Activated gamma-delta T cell treated with anti-CD3 and anti-CD28 coated beads, Interleukin-2, amount 50 U/mL, for 16 hours (primary cell): ENCODE measurements around the gene CFAP43.

ENCODE experiments used
- DNase-seq: peaks from one replicate; pipeline ENCODE4 v3.0.0-alpha.2; 2020; ENCODE audit warnings: low read depth

CFAP43 gene

DNA sequence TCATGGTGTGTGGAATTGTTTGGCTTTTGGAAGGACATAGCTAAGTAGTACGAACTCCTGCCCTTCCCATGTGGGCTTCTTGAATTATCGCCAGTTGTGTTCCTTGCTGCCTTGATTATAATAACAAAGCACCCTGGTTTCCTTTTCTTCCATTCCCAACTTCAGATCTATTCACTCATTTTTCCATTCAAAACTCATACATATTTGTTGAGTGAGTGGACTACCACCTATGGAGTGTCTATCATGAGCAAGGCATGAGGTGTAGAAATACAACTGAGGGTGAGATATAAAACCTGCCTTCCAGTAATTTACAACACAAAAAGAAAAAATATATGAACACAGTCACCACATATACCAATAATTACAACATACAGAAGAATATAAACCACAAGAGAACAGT is 141.6 kb downstream of the CFAP43 start:
- no peak for DNase-seq

DNA sequence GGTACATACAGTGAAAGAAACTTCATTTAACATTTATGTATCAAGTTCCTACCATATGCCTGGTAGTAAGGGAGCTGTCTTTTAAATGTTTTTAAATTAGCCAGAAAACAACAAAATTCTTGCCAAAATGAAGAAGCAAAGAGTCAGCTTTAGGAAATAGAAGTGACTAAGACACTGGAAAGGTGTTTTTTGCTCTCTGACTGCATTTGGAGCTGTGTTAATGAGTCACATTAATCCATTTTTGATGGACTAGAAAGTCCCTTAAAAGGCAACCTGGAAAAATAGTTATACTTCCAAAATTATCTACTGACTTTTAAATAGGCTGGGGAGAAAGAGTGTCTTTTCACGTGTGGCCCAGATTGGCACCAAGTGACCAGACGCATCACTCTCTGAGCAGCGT is 142.5 kb downstream of the CFAP43 start:
- DNase-seq = no peak

DNA sequence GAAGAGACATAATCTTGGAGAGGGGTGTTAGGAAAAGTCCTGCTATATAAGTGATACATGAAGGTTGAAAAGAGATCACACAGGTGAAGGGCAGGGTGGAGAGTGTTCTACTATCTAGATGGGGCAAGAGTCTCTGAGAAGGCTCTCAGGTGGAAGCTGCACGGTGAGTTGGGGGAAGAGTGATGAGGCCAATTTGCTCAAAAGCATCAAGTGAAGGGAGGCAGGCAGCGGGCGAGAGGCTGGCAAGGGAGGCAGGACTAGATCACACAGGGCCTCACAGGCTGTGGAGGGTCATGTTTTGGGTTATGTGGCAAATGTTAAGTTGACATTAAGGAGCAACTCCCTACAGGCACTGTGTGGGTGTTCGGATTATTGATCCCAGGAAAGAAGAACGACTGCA is 143.9 kb downstream of the CFAP43 start:
- DNase-seq = no peak

DNA sequence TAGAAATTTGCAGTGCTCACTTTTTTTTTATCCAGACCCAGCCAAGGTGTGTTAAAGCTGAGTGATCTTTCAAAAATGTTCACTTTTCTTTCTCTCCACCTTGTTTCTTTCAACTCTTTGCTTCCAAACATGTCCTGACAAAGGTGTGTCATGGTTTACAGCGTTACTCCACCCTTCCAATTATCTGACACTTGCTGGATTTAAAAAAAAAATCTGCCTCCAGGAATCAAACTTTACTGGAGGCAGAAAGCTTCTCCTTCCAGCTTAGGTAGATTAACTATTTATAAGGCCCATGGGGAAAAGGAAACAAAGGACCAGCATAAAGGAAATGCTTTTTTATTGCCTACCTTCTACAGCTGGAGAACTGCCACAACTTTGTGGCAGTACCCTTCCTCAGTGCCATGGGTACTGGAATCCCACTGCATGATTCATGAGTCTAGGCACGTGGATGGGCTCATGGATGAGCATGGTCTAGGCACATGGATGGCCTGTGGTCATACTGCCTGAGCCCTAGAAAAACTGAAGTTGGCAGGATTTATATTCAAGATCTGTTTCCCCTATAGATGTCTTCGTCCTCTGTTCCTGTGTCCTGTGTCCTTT is 146.3 kb downstream of the CFAP43 start, which contains the start of gene COL17A1:
Gene COL17A1, minus strand, starts transcription at position 80 of the 600 bp plus-strand sequence. CDS start 5,207 bp downstream, outside the sequence.
- DNase-seq = no peak

DNA sequence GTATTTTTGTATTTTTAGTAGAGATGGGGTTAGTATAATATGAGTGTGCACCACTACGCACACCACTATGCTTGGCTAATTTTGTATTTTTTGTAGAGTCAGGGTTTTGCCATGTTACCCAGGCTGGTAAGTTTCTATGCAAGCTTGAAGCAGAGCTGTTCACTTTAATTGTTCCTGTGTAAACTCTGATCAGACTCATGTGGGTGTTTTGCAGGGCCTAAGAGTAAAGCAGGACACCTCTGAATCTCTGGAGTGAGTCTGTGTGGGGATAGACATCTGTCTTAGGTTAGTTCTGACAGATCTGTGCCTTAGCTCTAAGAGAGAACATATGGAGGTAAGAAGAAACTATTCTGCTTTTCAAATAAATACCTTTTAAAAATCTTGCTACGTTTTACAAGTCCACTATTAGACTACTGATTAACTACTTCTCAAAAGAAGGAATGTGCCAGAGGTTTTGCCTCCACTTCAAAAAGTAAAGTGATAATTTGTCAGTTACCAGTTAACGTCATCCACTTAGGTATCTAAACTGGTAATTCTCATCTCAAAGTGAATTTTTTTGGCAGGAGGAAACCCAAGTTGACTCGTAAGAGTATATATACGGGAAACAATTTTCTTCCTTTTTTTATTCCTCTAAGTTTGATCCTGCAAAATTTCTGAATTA is 147.6 kb downstream of the CFAP43 start:
- DNase-seq = no peak

DNA sequence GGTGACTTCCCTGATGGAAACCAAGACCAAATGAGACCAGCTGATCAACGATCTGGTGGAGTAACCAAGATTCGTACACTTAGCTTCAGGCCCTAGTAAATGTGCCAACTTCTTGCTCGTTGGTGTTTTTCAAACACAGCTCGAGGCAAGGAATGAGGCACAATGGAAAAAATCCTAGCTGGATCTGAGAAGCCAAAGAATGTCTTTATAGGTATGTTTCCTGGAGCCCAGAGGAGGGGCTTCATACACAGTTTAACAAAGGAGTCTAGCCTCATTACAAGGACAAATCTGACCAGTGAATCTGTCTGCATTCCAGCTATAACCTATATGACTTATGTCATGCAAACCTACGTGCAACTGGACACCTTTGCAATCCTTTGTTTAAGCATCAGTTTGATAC is 150.2 kb downstream of the CFAP43 start:
- DNase-seq = no peak

DNA sequence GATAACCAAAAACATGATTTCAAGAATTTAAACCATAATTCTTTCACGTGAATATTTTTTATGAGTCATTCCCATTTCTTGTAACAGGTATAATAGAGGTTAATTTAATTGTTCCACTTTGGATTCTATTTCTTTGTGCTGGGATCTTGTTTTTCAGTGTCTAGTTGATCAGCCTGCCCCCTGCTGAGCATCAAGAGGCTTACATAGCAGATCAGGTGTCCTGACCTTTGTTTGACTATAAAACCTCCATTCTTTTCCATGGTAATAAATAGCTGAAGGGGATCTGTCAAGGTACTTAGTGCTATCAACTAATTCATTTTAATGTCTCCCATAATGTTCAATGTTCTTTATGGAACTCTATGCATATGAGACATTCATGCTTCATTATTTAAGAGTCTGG is 151.4 kb downstream of the CFAP43 start:
- no peak for DNase-seq
